Activated CD4-positive, alpha-beta T cell treated with anti-CD3 and anti-CD28 coated beads, Interleukin-2, amount 10 ng/mL, durations not matched to agents 7 days and 5 days (primary cell): Measurements from ENCODE around the gene MED22. TPM values are rescaled to one million over a fixed set of nuclear protein-coding genes. Genes with fewer than 3 reads are reported as not detected.
A peak's percentile ranks its signal among the peaks of the same experiment; 100 is the strongest.
"Not testable (repeated sequence)": the region's sequence is repeated elsewhere in the genome, so short reads cannot be mapped to it uniquely, and the experiment has no call there.

Experiments
- CTCF ChIA-PET: fragments of 350-600 bp; sonication (Branson Sonifier 250); formaldehyde crosslinking; loops from one replicate; lab custom pipeline; 2021; ENCODE audit warnings: antibody characterized with exemption; lab: Charles Lee
- POLR2A ChIA-PET: fragments of 350-600 bp; sonication (Branson Sonifier 250); formaldehyde crosslinking; loops from one replicate; lab custom pipeline; 2021; ENCODE audit warnings: antibody characterized with exemption; lab: Charles Lee
- DNase-seq: peaks from one replicate; pipeline ENCODE4 v3.0.0-alpha.2; 2020
- H3K27ac Mint-ChIP-seq: one replicate; pipeline ENCODE4 v1.8.0; 2021; ENCODE audit warnings: mild to moderate bottlenecking, moderate library complexity, mixed read lengths
- H3K27me3 Mint-ChIP-seq: one replicate; pipeline ENCODE4 v1.8.0; 2021; ENCODE audit warnings: mixed read lengths
- H3K36me3 Mint-ChIP-seq: one replicate; pipeline ENCODE4 v1.8.0; 2021; ENCODE audit warnings: low read depth, mixed read lengths
- H3K4me1 Mint-ChIP-seq: one replicate; pipeline ENCODE4 v1.8.0; 2021; ENCODE audit warnings: mixed read lengths
- H3K4me3 Mint-ChIP-seq: one replicate; pipeline ENCODE4 v1.8.0; 2021; ENCODE audit warnings: mild to moderate bottlenecking, moderate library complexity, mixed read lengths
- H3K9me3 Mint-ChIP-seq: one replicate; pipeline ENCODE4 v1.8.0; 2021; ENCODE audit warnings: mixed read lengths
- total RNA-seq, 2 experiments: library from RNA; stranded (reverse); gene quantifications; one replicate each; pipeline ENCODE4 v1.2.3, GENCODE V29; 2021

The MED22 gene
- total RNA-seq, 2 experiments from 2014 or later = 25.6 to 27.2 TPM

- H3K9me3 Mint-ChIP-seq = no peaks in the 10 kb centered on the region
- POLR2A ChIA-PET = no interaction called here
- CTCF ChIA-PET = interaction anchor here (1.1 to 2.0 kb wide), 3 partner anchors 11 to 145 kb away, joined by 3 to 9 read pairs (median 6); no protein-coding TSS in a partner anchor
- H3K36me3 Mint-ChIP-seq = peaks cover 37% of the 10 kb centered on the region
- no peak overlapping the region for H3K4me3 Mint-ChIP-seq
- H3K27me3 Mint-ChIP-seq = no peaks in the 10 kb centered on the region
- peak; percentile 3 for DNase-seq
- no peak overlapping the region for H3K27ac Mint-ChIP-seq
- peaks cover 25% of the 10 kb centered on the region for H3K4me1 Mint-ChIP-seq
Observed at GRCh38 chr9:133331221-133331620, 16.7 kb downstream of the MED22 start.

DNA sequence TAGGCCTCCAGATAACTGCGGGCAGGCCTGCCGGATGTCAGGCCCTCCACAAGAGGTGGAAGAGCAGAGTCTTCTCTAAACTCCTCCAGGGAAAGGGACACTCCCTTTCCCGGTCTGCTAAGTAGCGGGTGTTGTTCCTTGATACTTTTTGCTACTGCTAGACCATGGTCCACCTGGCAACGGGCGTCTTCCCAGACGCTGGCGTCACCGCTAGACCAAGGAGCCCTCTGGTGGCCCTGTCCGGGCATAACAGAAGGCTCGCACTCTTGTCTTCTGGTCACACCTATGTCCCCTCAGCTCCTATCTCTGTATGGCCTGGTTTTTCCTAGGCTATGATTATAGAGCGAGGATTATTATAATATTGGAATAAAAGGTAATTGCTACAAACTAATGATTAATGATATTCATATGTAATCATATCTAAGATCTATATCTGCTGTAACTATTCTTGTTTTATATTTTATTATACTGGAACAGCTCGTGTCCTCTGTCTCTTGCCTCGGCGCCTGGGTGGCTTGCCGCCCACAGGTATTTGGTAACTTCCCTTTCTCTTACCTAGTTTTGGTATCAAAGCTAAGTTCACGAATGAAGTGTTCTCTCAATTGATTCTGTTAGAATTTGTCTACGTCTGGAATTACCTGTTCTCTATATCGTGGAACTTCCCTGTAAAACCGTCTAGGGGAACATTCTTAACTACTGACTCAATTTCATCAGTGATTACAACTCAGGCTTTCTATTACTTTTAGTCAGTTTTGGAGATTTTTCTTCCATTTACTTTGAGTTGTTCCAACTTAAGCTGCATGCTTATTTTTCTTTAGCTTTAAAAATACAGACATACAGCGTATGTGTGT is 18.4 kb downstream of the MED22 start:
- peak; percentile 4 for DNase-seq
- CTCF ChIA-PET = interaction anchor here (0.8 to 2.0 kb wide), 4 partner anchors 9 to 143 kb away, joined by 3 to 9 read pairs (median 3); no protein-coding TSS in a partner anchor
- H3K9me3 Mint-ChIP-seq, POLR2A ChIA-PET, H3K4me3 Mint-ChIP-seq, H3K27ac Mint-ChIP-seq, H3K27me3 Mint-ChIP-seq: not testable (repeated sequence)
- peaks cover 30% of the 10 kb centered on the region for H3K36me3 Mint-ChIP-seq
- peaks cover 12% of the 10 kb centered on the region for H3K4me1 Mint-ChIP-seq

DNA sequence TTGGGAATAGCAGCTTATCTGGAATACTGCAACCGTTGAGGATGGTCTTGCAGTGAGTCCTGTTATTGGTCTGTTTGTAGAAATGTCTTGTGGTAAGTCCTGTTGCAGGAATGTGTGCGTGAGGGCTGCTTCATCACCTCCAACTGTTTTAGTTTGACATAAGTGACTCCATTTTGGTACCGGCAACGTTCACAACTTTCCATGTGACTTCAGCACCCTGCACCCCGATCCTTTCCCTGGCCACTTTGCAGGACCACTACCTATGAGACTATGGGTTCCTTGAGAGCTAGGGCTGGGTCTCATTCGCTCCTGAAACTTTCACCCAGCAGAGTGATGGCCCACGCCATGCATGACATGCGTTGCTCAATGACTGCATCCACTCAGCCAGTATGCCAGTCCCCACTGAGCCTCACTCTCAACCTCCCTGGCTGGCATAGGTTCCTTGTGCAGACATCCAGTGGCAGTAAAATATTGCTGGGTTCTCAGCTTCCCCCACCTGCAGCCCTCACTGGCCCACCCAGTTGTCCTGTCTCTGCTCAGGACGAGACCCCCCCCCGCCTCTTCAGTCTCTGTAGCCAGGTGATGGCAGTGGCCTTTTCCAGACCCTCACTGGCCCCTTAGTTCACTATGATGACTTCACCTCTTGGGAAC is 20.0 kb downstream of the MED22 start:
- CTCF ChIA-PET = no interaction called here

GRCh38 chr9:133327021-133327420 is 20.9 kb downstream of the MED22 start:
- H3K4me1 Mint-ChIP-seq, H3K4me3 Mint-ChIP-seq, H3K27me3 Mint-ChIP-seq, H3K27ac Mint-ChIP-seq, POLR2A ChIA-PET, H3K9me3 Mint-ChIP-seq, DNase-seq, CTCF ChIA-PET: not testable (repeated sequence)
- H3K36me3 Mint-ChIP-seq = peaks cover 15% of the 10 kb centered on the region

More for the DNA sequence above, 20.0 kb downstream of the MED22 start:
- DNase-seq = peak; percentile 1
- H3K36me3 Mint-ChIP-seq = peaks cover 21% of the 10 kb centered on the region
- no peaks in the 10 kb centered on the region for H3K9me3 Mint-ChIP-seq
- POLR2A ChIA-PET = no interaction called here
- no peak overlapping the region for H3K4me3 Mint-ChIP-seq
- H3K4me1 Mint-ChIP-seq = peaks cover 1% of the 10 kb centered on the region
- no peak overlapping the region for H3K27ac Mint-ChIP-seq
- H3K27me3 Mint-ChIP-seq = no peaks in the 10 kb centered on the region

DNA sequence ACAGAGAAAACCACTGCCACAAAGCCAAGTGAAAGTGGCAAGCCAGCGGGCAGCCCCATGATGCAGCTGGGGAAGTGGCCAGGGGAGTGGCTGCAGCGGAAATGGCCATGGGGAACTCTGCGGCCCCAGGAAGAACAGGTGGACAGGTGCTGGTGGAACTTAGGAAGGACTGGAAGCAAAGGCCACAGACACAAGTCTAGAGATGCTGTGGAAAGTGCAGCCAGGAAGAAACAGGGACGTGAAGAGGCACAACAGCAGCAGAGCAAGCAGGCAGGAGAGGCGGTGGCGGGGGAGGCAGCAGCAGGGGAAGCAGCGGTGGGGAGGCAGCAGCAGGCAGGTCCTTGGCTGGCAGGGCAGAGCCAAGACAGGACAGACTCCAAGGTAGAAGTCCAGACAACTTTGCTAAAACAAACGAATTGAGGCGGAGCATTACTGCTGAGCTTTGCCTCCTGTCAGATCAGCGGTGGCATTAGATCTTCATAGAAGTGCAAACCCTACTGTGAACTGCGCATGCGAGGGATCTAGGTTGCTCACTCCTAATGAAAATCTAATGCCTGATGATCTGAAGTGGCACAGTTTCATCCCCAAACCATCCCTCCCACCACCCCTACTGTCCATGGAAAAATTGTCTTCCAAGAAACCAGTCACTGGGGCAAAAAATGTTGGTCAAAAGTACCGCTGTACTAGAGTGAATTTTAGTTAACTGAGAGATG is 23.8 kb downstream of the MED22 start:
- Mint-ChIP-seq H3K9me3 (no peaks in the 10 kb centered on the region), H3K4me1 (no peaks in the 10 kb centered on the region), H3K4me3 (no peak overlapping the region), H3K36me3 (peaks cover 2% of the 10 kb centered on the region), H3K27ac (no peak overlapping the region), H3K27me3 (no peaks in the 10 kb centered on the region)
- DNase-seq = peak; percentile 4
- CTCF ChIA-PET = no interaction called here
- POLR2A ChIA-PET = no interaction called here

GRCh38 chr9:133323211-133323610 is 24.7 kb downstream of the MED22 start:
- CTCF ChIA-PET = no interaction called here
- POLR2A ChIA-PET = no interaction called here
- H3K4me1 Mint-ChIP-seq = no peaks in the 10 kb centered on the region

DNA sequence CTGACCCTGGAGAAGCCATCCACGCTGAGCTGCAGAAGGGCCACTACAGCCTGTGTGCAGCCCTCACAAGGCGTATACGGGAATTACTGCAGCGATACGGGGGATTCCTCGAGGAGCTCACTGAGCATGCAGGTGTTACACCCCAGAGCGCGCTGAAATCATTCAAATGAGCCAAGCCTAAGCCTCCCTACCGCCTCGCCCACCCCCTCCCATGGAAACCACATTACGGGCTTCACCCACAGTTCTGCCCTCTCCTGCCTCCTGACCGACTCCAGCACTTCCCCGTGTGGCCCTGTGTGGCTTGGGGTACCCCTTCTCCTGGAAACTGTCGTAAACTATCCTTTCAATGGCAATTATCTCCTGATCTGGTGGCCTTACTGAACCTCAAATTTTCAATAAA is 25.2 kb downstream of the MED22 start:
- H3K9me3 Mint-ChIP-seq = no peaks in the 10 kb centered on the region
- POLR2A ChIA-PET = no interaction called here
- no peaks in the 10 kb centered on the region for H3K27me3 Mint-ChIP-seq
- H3K36me3 Mint-ChIP-seq = no peaks in the 10 kb centered on the region
- CTCF ChIA-PET = no interaction called here
- no peak overlapping the region for H3K4me3 Mint-ChIP-seq
- no peaks in the 10 kb centered on the region for H3K4me1 Mint-ChIP-seq
- no peak overlapping the region for H3K27ac Mint-ChIP-seq
- DNase-seq = peak; percentile 2

More at GRCh38 chr9:133323211-133323610, 24.7 kb downstream of the MED22 start:
- Mint-ChIP-seq H3K27me3 (no peaks in the 10 kb centered on the region), H3K36me3 (no peaks in the 10 kb centered on the region), H3K9me3 (no peaks in the 10 kb centered on the region), H3K27ac (no peak overlapping the region), H3K4me3 (no peak overlapping the region)
- DNase-seq = no peak

- no peaks in the 10 kb centered on the region for H3K4me1 Mint-ChIP-seq
- H3K27ac Mint-ChIP-seq = no peak overlapping the region
- H3K27me3 Mint-ChIP-seq = no peaks in the 10 kb centered on the region
- CTCF ChIA-PET = no interaction called here
- POLR2A ChIA-PET = no interaction called here
- peak; percentile 4 for DNase-seq
- no peak overlapping the region for H3K4me3 Mint-ChIP-seq
- H3K36me3 Mint-ChIP-seq = no peaks in the 10 kb centered on the region
- no peaks in the 10 kb centered on the region for H3K9me3 Mint-ChIP-seq
Observed at GRCh38 chr9:133321411-133321935, 26.5 kb downstream of the MED22 start.

DNA sequence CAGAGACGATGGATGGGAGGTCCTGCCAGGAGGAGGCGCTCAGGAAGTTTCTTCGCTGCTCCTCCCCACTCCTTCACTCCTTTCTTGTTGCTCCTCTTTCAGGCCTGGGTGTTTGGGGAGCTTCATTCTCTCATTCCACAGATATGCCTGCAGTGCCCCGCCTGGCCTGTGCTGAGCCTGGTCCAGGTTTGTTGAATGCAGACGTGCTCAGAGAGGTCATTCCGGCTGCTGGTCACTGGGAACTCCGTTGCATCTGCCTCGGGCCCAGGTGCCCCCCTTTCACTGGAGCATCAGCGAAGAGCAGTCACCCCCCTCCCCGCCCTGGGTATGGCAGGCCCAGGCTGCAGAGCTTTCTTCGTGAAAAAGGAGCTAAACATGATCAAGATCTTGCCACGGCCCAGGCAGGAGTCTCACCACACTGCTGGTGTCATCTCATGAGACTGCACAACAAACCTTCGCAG is 27.5 kb downstream of the MED22 start:
- no peak overlapping the region for H3K27ac Mint-ChIP-seq
- no peak overlapping the region for H3K4me3 Mint-ChIP-seq
- CTCF ChIA-PET = interaction anchor here (0.6 to 1.1 kb wide), 2 partner anchors 10 to 132 kb away, joined by 3 read pairs; no protein-coding TSS in a partner anchor
- POLR2A ChIA-PET = no interaction called here
- peak; percentile 4 for DNase-seq
- peaks cover 2% of the 10 kb centered on the region for H3K27me3 Mint-ChIP-seq
- H3K36me3 Mint-ChIP-seq = no peaks in the 10 kb centered on the region
- H3K9me3 Mint-ChIP-seq = no peaks in the 10 kb centered on the region
- no peaks in the 10 kb centered on the region for H3K4me1 Mint-ChIP-seq

- H3K4me3 Mint-ChIP-seq, H3K36me3 Mint-ChIP-seq, H3K27ac Mint-ChIP-seq, H3K9me3 Mint-ChIP-seq, POLR2A ChIA-PET, H3K27me3 Mint-ChIP-seq, H3K4me1 Mint-ChIP-seq, CTCF ChIA-PET: not testable (repeated sequence)
- DNase-seq = peak; percentile 2
Observed at GRCh38 chr9:133317551-133317950, 30.4 kb downstream of the MED22 start.

DNA sequence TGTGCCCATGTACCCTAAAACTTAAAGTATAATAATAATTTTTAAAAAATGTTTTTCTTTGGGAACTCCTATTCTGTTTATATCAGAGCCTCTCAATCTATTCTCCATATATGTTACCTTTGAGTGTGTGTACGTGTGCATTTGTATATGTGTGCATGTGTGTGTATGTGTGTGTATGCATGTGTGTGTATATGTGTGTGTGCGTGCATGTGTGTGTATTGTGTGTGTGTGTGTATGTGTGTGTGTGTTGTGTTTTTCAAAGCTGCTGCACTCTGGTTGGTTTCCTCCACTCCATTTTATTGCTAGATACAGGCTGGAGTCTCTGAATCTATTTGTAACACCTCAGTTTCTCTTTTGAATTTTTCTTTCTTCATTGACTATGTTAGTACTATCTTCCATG is 31.9 kb downstream of the MED22 start:
- DNase-seq = no peak
- Mint-ChIP-seq H3K36me3 (no peaks in the 10 kb centered on the region), H3K27ac (no peak overlapping the region), H3K4me1 (no peaks in the 10 kb centered on the region), H3K27me3 (peaks cover 2% of the 10 kb centered on the region), H3K9me3 (no peaks in the 10 kb centered on the region), H3K4me3 (no peak overlapping the region)
- CTCF ChIA-PET = no interaction called here
- POLR2A ChIA-PET = no interaction called here

- ChIA-PET CTCF (no interaction called here), POLR2A (no interaction called here)
- H3K27me3 Mint-ChIP-seq = no peaks in the 10 kb centered on the region
- no peak for DNase-seq
- no peak overlapping the region for H3K4me3 Mint-ChIP-seq
- no peak overlapping the region for H3K27ac Mint-ChIP-seq
- H3K4me1 Mint-ChIP-seq = no peaks in the 10 kb centered on the region
- H3K36me3 Mint-ChIP-seq = no peaks in the 10 kb centered on the region
- H3K9me3 Mint-ChIP-seq = no peaks in the 10 kb centered on the region
Observed at GRCh38 chr9:133309608-133310007, 38.3 kb downstream of the MED22 start.
